HFFc6 (cell line): ENCODE results near the gene TCP11. TPM values are rescaled to one million over a fixed set of nuclear protein-coding genes. Genes with fewer than 3 reads are reported as not detected.
"Not testable (repeated sequence)": the region's sequence is repeated elsewhere in the genome, so short reads cannot be mapped to it uniquely, and the experiment has no call there.

Experiments used
- DNase-seq: peaks from one replicate; pipeline ENCODE4 v3.0.0-alpha.2; 2018
- H3K27ac Mint-ChIP-seq: 2 replicates; pipeline ENCODE4 v1.8.0; 2020; ENCODE audit warnings: mild to moderate bottlenecking, mixed read lengths
- H3K27me3 Mint-ChIP-seq: 2 replicates; pipeline ENCODE4 v1.8.0; 2021; ENCODE audit warnings: mild to moderate bottlenecking, moderate library complexity, mixed read lengths; ENCODE audit not compliant: insufficient read depth
- H3K36me3 Mint-ChIP-seq: 2 replicates; pipeline ENCODE4 v1.8.0; 2021; ENCODE audit warnings: low read depth, mixed read lengths
- H3K4me1 Mint-ChIP-seq: 2 replicates; pipeline ENCODE4 v1.8.0; 2020; ENCODE audit warnings: low read depth, mixed read lengths
- H3K4me3 Mint-ChIP-seq: 2 replicates; pipeline ENCODE4 v1.8.0; 2020; ENCODE audit warnings: mild to moderate bottlenecking, moderate library complexity, mixed read lengths
- H3K9me3 Mint-ChIP-seq: 2 replicates; pipeline ENCODE4 v1.8.0; 2020; ENCODE audit warnings: mild to moderate bottlenecking, mixed read lengths
- CTCF ChIP-seq: fragments of 200-600 bp; sonication (generic); IDR thresholded peaks from 2 replicates; pipeline ENCODE4 v1.5.0; 2021; ENCODE audit warnings: antibody characterized with exemption, mild to moderate bottlenecking
- total RNA-seq, 6 experiments: library from RNA; stranded (reverse); fragmentation: NEBNext Ultra II Directional; extraction: Animal tissue kit (Norgen Biotek cat#: 25700); gene quantifications; 2 replicates in 1 of 6; 3 replicates in 5 of 6; pipeline ENCODE4 v1.2.3, GENCODE V29; 2021

The TCP11 gene
- total RNA-seq, 6 experiments from 2014 or later = 0.31 to 0.70 (median 0.37) TPM

- Mint-ChIP-seq H3K27ac (no peak overlapping the region), H3K36me3 (no peaks in the 10 kb centered on the region), H3K27me3 (peaks cover 2% of the 10 kb centered on the region; the same call in 1 of the 2 replicates), H3K9me3 (no peaks in the 10 kb centered on the region), H3K4me1 (peaks cover 48% of the 10 kb centered on the region), H3K4me3 (no peak overlapping the region)
- no peak for DNase-seq
- TF ChIP-seq CTCF = no peak
Observed at GRCh38 chr6:35140639-35141006, 516 bp downstream of the TCP11 start.

GRCh38 chr6:35139924-35140638 lies 1.1 kb downstream of the TCP11 start:
- H3K27ac Mint-ChIP-seq = 0 out of 2 replicates have a peak overlapping the region, but pooled peaks have one; percentile 5

GRCh38 chr6:35139470-35139869 lies 1.7 kb downstream of the TCP11 start:
- Mint-ChIP-seq H3K9me3 (no peaks in the 10 kb centered on the region), H3K36me3 (no peaks in the 10 kb centered on the region), H3K4me1 (peaks cover 45% of the 10 kb centered on the region), H3K4me3 (no peak overlapping the region), H3K27me3 (peaks cover 2% of the 10 kb centered on the region; the same call in 1 of the 2 replicates), H3K27ac (no peak overlapping the region)
- TF ChIP-seq CTCF = no peak
- DNase-seq = no peak

More at GRCh38 chr6:35139924-35140638, 1.1 kb downstream of the TCP11 start:
- H3K4me3 Mint-ChIP-seq = no peak overlapping the region
- peak; percentile 93 for TF ChIP-seq CTCF
- DNase-seq = peak; percentile 58
- peaks cover 45% of the 10 kb centered on the region for H3K4me1 Mint-ChIP-seq
- H3K9me3 Mint-ChIP-seq = no peaks in the 10 kb centered on the region
- H3K36me3 Mint-ChIP-seq = no peaks in the 10 kb centered on the region
- H3K27me3 Mint-ChIP-seq = peaks cover 2% of the 10 kb centered on the region; the same call in 1 of the 2 replicates

- H3K4me1 Mint-ChIP-seq = peaks cover 41% of the 10 kb centered on the region
- not testable (repeated sequence) for H3K27ac Mint-ChIP-seq, H3K9me3 Mint-ChIP-seq, H3K36me3 Mint-ChIP-seq, DNase-seq, H3K4me3 Mint-ChIP-seq, H3K27me3 Mint-ChIP-seq
Observed at GRCh38 chr6:35138191-35138590, 2.9 kb downstream of the TCP11 start.

GRCh38 chr6:35136185-35136584 lies 5.0 kb downstream of the TCP11 start:
- Mint-ChIP-seq H3K36me3 (no peaks in the 10 kb centered on the region), H3K27me3 (peaks cover 3% of the 10 kb centered on the region; the same call in 1 of the 2 replicates), H3K27ac (no peak overlapping the region), H3K4me1 (peaks cover 25% of the 10 kb centered on the region), H3K4me3 (no peak overlapping the region), H3K9me3 (no peaks in the 10 kb centered on the region)
- no peak for TF ChIP-seq CTCF
- no peak for DNase-seq

- peaks cover 14% of the 10 kb centered on the region; the same call in 1 of the 2 replicates for H3K4me1 Mint-ChIP-seq
- peaks cover 2% of the 10 kb centered on the region; the same call in 1 of the 2 replicates for H3K27me3 Mint-ChIP-seq
- H3K4me3 Mint-ChIP-seq = no peak overlapping the region
- peak; percentile 73 for DNase-seq
- no peaks in the 10 kb centered on the region for H3K36me3 Mint-ChIP-seq
- TF ChIP-seq CTCF = no peak
- no peaks in the 10 kb centered on the region for H3K9me3 Mint-ChIP-seq
- no peak overlapping the region for H3K27ac Mint-ChIP-seq
Observed at GRCh38 chr6:35128496-35128895, 12.6 kb downstream of the TCP11 start.
